ACHN (cell line): ENCODE results near the gene ARHGEF26.

Experiments
- DNase-seq: peaks from one replicate; pipeline ENCODE4 v3.0.0-alpha.2; 2015
- in situ Hi-C: cut with HindIII; loops from 2 replicates; pipeline ENCODE4 v1.10.0; 2017; ENCODE audit warnings: low sequenced_read_pairs, low pct_ligation_motif_present, low pct_unique_long_range_greater_than_20kb

The ARHGEF26 gene

GRCh38 chr3:154112146-154112852 lies 8.9 kb upstream of the ARHGEF26 start:
- in situ Hi-C loops, result no loop called here
- no peak for DNase-seq

DNA sequence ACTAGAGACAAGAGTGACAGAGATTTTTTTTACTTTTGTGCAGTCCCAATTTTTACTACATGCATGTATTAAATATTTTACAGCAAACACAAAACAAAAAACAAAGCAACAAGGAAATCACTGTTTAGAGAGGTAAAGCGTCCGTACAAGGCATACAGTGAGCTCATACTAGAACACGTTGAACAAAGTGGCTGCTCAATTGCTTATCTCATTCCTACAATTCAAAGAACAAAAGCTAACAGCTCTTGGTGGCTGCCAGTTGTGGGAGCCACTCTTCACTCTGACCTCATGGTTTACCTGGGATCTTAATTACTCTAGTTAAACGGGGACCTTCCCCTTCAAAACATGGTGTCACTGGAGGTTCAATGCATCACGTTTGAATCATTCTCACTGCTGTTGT lies 7.6 kb upstream of the ARHGEF26 start:
- no peak for DNase-seq
- in situ Hi-C loops, result no loop called here

GRCh38 chr3:154115332-154115731 lies 5.9 kb upstream of the ARHGEF26 start:
- DNase-seq, result no peak
- in situ Hi-C loops, result no loop called here

DNA sequence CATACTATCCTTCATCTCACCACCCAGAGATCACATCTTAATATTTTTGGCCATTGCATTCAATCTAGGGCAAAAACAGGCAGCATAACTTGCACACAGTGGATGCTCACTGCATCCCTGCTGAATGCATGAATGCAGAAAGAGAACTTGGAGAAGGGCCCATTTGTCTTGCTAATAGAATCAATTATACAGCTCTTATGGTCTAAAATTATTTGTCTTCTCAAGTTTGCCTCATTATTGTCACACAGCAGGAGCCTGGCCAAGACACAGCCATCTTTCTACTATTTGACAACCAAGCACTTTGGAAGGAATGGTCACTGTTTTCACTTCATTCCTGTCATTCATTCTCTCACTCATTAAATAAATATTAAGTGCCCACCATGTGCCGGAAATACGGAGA lies 1.2 kb upstream of the ARHGEF26 start:
- DNase-seq, result no peak
- in situ Hi-C loops, result no loop called here

DNA sequence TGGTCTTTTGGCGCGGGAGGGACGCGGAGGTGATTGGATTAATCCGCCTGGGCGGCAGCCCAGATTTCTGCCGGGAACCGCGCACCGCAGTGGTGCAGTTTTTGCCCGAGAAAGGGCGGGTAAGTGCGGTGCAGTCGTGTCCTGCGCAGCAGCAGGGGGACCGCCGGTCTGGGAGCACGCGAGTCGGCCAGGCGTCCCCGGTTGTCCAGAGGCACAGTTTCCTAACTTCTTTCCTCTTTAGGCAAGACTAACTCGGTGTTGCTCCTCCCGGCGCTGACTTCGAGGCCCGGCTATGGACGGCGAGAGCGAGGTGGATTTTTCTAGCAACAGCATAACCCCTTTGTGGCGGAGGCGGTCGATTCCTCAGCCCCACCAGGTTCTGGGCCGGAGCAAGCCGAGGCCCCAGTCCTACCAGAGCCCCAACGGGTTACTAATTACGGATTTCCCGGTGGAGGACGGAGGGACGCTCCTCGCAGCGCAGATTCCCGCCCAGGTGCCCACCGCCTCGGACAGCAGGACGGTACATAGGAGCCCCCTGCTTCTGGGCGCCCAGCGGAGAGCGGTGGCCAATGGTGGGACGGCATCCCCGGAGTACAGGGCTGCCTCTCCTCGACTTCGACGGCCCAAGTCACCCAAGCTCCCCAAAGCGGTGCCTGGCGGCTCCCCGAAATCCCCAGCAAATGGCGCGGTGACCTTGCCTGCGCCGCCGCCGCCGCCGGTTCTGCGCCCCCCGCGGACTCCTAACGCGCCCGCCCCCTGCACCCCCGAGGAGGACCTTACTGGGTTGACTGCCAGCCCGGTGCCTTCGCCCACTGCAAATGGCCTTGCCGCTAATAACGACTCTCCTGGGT lies 736 bp downstream of the ARHGEF26 start:
- DNase-seq, result peak; percentile 28
- in situ Hi-C loops, result no loop called here

DNA sequence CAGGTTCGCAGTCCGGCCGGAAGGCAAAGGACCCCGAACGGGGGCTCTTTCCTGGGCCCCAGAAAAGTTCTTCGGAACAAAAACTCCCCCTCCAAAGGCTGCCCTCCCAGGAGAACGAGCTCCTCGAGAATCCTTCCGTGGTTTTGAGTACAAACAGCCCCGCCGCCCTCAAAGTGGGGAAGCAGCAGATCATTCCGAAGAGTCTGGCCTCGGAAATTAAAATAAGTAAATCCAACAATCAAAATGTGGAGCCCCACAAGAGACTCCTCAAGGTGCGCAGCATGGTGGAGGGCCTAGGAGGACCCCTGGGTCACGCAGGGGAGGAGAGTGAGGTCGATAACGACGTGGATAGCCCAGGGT lies 1.3 kb downstream of the ARHGEF26 start:
- no peak for DNase-seq

DNA sequence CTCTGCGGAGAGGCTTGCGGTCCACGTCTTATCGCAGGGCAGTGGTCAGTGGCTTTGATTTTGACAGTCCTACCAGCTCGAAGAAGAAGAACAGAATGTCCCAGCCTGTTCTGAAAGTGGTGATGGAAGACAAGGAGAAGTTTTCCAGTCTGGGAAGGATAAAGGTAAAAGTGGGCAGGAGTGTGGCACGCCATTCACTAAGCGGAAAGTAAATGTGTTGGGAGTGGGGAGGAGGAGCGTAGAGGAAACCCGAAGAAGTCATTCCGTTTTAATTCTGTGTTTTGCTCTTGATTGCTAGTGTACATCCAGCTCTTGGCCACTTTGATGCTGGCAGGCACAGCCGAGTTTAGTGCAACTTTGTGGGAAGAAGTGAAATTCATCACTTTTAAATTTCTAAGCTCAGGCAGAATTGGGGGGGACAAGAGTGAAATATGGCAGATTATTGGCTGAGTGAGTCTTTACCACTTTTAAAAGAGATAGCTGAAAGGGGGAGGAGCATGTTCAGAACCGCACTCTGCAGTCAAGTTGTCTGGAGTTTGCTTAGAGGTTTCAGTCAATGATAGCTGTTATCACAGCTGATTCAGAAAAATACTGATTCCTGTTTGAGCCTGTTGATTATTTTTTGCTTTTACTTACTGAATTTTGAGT lies 1.8 kb downstream of the ARHGEF26 start:
- in situ Hi-C loops, result no loop called here
- no peak for DNase-seq

More for the DNA sequence above, 1.3 kb downstream of the ARHGEF26 start:
- in situ Hi-C loops, result no loop called here

DNA sequence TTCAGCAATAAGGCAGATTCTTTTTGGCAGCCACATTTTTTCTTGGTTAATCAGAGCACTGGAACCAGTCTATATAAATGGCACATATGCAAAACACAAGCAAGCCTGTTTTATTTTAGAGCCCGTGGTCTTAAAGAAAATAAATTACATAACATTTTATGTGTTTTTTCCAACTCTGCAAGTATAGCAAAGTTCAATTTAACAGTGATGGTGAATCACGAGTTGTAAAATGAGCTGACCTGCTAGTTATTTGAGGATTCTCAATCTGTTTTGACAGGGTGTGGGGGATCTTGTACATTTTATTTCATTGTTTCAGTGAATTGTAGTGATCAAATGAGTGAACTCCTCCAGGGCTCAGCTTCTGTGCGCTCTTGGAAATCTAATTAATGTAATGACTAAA lies 2.7 kb downstream of the ARHGEF26 start:
- DNase-seq, result no peak
- in situ Hi-C loops, result no loop called here

GRCh38 chr3:154125378-154126030 lies 4.3 kb downstream of the ARHGEF26 start:
- in situ Hi-C loops, result no loop called here
- no peak for DNase-seq

GRCh38 chr3:154126651-154127050 lies 5.5 kb downstream of the ARHGEF26 start:
- in situ Hi-C loops, result no loop called here

GRCh38 chr3:154129625-154130024 lies 8.4 kb downstream of the ARHGEF26 start:
- DNase-seq, result no peak
- in situ Hi-C loops, result no loop called here

More at GRCh38 chr3:154126651-154127050, 5.5 kb downstream of the ARHGEF26 start:
- no peak for DNase-seq

- in situ Hi-C loops, result no loop called here
- no peak for DNase-seq
These were observed 9.3 kb downstream of the ARHGEF26 start for GRCh38 chr3:154130540-154130939.

- no peak for DNase-seq
- in situ Hi-C loops, result no loop called here
These were observed 10.6 kb downstream of the ARHGEF26 start for GRCh38 chr3:154131830-154132229.

DNA sequence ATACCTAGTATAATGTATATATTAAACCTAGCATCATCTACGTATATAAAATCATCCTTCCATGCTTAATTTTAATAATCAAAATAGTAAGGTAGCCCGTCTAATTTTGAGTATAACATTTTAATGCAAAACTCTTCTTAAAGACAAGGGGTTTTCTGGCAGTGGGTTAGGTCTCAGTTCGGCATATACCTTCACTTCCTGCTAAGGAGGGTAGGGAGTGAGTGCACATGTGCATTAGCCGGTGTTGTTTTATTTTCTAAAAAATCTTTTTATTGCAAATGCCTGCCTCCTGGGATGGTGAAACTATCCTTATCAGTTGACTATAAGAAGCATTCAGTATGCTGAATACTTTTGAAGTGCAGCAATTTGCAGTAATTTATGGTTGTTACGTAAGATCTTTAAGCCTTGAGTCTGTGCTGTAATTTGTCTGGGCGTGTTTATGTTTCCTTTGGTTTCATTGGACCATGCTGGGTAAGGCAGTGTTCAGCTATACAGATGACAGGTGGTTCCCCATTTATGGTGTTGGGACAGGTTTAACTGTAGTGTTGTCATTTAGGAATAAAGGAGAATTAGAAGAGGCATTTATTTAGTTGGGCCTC lies 11.7 kb downstream of the ARHGEF26 start:
- no peak for DNase-seq
- in situ Hi-C loops, result no loop called here

GRCh38 chr3:154135511-154136173 lies 14.5 kb downstream of the ARHGEF26 start:
- in situ Hi-C loops, result no loop called here
- DNase-seq, result no peak

DNA sequence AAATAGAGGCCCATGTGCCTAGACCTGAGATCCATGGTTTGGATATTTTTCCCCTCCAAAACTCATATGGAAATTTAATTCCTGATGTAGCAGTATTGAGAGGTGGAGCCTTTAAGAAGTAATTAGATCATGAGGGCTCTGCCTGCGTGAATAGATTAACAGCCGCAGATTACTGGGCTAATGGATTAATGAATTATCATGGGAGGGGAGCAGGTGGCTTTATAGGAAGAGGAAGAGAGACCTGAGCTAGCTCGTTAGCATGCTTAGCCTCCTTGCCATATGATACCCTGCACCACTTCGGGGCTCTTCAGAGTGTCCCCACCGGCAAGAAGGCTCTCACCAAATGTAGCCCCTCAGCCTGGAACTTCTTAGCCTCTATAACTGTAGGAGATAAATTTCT lies 15.8 kb downstream of the ARHGEF26 start:
- DNase-seq, result no peak
- in situ Hi-C loops, result no loop called here

DNA sequence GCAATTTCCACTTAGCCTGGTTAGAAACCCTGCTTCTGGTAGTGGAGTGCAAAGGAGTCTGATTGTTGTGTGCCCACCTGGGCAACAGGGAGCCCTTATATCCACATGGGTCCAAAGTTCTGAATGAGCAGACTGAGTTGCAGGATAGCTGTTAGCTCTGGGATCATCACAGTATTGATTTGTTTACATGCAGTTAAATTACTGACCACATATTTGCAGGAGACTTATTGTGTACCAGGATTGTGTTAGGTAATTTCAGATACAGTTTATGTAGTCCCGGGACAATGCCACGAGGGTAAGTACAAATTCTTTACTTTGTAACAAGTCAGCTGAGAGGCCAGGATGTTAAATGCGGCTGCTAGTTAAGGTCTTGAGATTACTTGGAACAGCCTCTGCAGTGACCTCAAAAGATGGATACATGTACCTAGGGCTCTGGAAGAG lies 18.8 kb downstream of the ARHGEF26 start:
- in situ Hi-C loops, result no loop called here
- no peak for DNase-seq

DNA sequence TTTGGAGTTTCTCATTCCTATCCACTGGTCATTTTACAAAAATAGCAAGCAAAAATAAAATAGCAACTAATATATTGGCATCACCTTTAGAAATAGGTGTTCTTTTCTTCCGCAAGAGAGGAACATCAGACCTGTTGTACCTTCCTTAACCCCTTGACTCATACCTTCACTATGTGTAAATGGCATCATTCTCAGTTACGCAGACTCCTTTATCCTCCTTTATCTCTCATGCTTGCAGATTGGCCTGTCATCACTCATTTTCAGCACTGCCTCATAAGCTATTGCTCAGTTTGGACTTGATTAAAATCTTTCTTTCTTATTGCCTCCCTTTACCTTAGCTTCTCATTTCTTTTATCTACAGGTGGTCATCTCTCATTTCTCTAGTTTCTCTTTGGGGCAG lies 21.4 kb downstream of the ARHGEF26 start:
- in situ Hi-C loops, result no loop called here
- no peak for DNase-seq
